GM12891 (cell line): ENCODE results near the gene EME2.

Experiments
- PAX5 ChIP-seq: IDR thresholded peaks from 2 replicates; pipeline ENCODE4 v1.6.1; 2011; ENCODE audit warnings: low read length, moderate library complexity, mild to moderate bottlenecking; ENCODE audit not compliant: insufficient read depth, severe bottlenecking
- POLR2A ChIP-seq: IDR thresholded peaks from 2 replicates; pipeline ENCODE4 v1.6.1; 2011; ENCODE audit warnings: low read depth, low read length, control low read depth
- POLR2AphosphoS5 ChIP-seq: IDR thresholded peaks from 2 replicates; pipeline ENCODE4 v1.6.1; 2011; ENCODE audit warnings: low read depth, low read length, control low read depth

DNA sequence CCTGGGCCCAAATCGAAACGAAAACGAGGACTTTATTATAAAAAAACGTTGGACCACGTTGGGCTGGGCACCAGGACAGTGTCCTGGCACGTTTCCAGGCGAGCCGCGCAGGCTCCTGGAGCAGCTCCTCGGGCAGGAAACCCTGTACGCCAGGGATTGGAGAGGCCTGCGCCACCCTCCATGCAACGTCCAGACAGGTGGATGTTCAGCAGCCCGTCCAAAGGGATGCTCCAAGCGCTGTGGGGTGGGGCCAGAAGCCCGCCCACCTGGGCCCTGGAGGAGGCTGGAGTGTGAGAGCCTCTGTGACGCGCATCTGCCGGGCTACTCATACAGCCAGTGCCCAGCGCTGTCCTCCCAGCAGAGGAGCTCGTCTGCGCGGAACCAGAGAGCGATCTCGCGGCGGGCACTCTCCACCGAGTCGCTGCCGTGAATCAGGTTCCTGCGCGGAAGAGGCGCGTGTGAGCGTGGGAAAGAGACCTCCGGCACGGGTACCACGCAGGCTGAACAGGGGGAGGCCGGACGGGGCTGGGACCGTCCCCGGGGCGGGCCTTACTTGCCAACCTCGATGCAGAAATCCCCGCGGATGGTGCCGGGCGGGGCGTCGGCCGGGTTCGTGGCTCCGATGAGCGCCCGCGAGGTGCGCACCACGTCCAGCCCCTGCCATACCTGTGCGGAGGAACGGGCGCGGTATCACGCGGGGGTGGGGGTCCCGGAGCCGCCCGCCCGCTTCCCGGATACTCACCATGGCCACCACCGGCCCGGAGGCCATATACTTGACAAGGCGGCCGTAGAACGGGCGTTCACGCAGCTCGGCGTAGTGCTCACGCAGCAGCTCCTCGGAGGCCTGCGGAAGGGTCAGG, 2.1 kb upstream of the EME2 start:
- TF ChIP-seq POLR2A (no peak; the same call in 1 of the 2 replicates), POLR2AphosphoS5 (peak; percentile 74), PAX5 (no peak)
